Left lung (tissue), 10 donors: ENCODE results near the gene TMEM141. TPM values are rescaled to one million over a fixed set of nuclear protein-coding genes. Genes with fewer than 3 reads are reported as not detected.
"Not testable (repeated sequence)": the region's sequence is repeated elsewhere in the genome, so short reads cannot be mapped to it uniquely, and the experiment has no call there.

Experiments
- ATAC-seq: fragments of 200-7000 bp; cut with Tn5 transposase; one replicate; pipeline ENCODE4 v1.9.1; 2020; ENCODE audit warnings: moderate library complexity
- DNase-seq, 4 donors: peaks; one replicate each; pipeline ENCODE4 v3.0.0-alpha.2; 2013 to 2020
- H3K27ac ChIP-seq, 2 donors: fragments of 200-600 bp; sonication (generic) in 1 of 2; one replicate each; pipeline versions ENCODE4 v1.5.0 to v1.8.0; 2020 to 2021
- H3K27me3 ChIP-seq, 2 donors: fragments of 200-600 bp; sonication (generic) in 1 of 2; one replicate each; pipeline versions ENCODE4 v1.5.0 to v1.8.0; 2020 to 2021
- H3K36me3 ChIP-seq, 2 donors: fragments of 200-600 bp; sonication (generic) in 1 of 2; one replicate each; pipeline versions ENCODE4 v1.5.0 to v1.8.0; 2020 to 2021
- H3K4me1 ChIP-seq, 2 donors: fragments of 200-600 bp; one replicate each; pipeline ENCODE4 v1.8.0; 2021
- H3K4me3 ChIP-seq, 2 donors: fragments of 200-600 bp; sonication (generic) in 1 of 2; one replicate each; pipeline versions ENCODE4 v1.5.0 to v1.8.0; 2020 to 2021; ENCODE audit warnings: mild to moderate bottlenecking in 1 of 2
- H3K9me3 ChIP-seq, 2 donors: fragments of 200-600 bp; sonication (generic) in 1 of 2; one replicate each; pipeline versions ENCODE4 v1.5.0 to v1.8.0; 2020 to 2021
- CTCF ChIP-seq, 2 donors: fragments of 200-600 bp; sonication (generic) in 1 of 2; IDR thresholded peaks; one replicate each; pipeline versions ENCODE4 v1.5.0 to v1.8.0; 2021; ENCODE audit warnings: antibody characterized with exemption in 2 of 2
- intact Hi-C, 2 donors: fragments of 100-400 bp; cut with DNase I; formaldehyde crosslinking; loops; one replicate each; pipeline versions ENCODE4 v1.11.2 to v1.14.2; 2022
- polyA plus RNA-seq, 6 donors: library from polyadenylated mRNA; unstranded; fragments of 120-200 nt; gene quantifications; one replicate each; pipeline ENCODE4 v1.2.1, GENCODE V29; 2013; ENCODE audit not compliant: insufficient read length in 6 of 6
- total RNA-seq, 2 donors: library from RNA; stranded (reverse); fragmentation: NEBNext Ultra II Directional; extraction: Animal tissue kit (Norgen Biotek cat#: 25700); gene quantifications; one replicate each; pipeline ENCODE4 v1.2.1, GENCODE V29; 2021
- donor health status: DM: no; HTN: yes; CAD: no.
- donor health status: DM: no; HTN: no; CAD: no.

Gene TMEM141
- total and polyA plus RNA-seq, 8 donors = 49.3 to 76.6 (median 54.5) TPM

- peaks cover 0 to 19% of the 10 kb centered on the region in 2 donors for H3K36me3 ChIP-seq
- H3K27me3 ChIP-seq = peaks cover 19 to 58% of the 10 kb centered on the region in 2 donors
- peaks cover 25 to 62% of the 10 kb centered on the region in 2 donors for H3K4me1 ChIP-seq
- DNase-seq = peak in 1 of 4 donors; percentile 32
- intact Hi-C loops = no loop called here
- H3K9me3 ChIP-seq = no peaks in the 10 kb centered on the region
- no peak for TF ChIP-seq CTCF (IDR thresholded peaks at IDR 0.05)
- H3K27ac ChIP-seq = no peak within 1 kb of the TSS
- ATAC-seq = no peak
- no peak within 1 kb of the TSS for H3K4me3 ChIP-seq
Measured at GRCh38 chr9:136796238-136796774, 5.2 kb downstream of the TMEM141 start, which contains the start of gene CCDC183. CCDC183 (plus strand) TSS chr9:136796338; CDS start chr9:136796398, 60 bp downstream.

GRCh38 chr9:136796775-136797347, 5.7 kb downstream of the TMEM141 start:
- H3K27ac ChIP-seq, ATAC-seq, intact Hi-C loops: not testable (repeated sequence)

GRCh38 chr9:136798708-136799078, 7.5 kb downstream of the TMEM141 start:
- Histone ChIP-seq H3K4me1 (peaks cover 17 to 45% of the 10 kb centered on the region in 2 donors), H3K27me3 (peaks cover 26 to 72% of the 10 kb centered on the region in 2 donors), H3K4me3 (no peak overlapping the region), H3K27ac (no peak overlapping the region), H3K9me3 (no peaks in the 10 kb centered on the region), H3K36me3 (peaks cover 0 to 5% of the 10 kb centered on the region in 2 donors)
- ATAC-seq (no peak), DNase-seq (peak in 1 of 4 donors; percentile 54)
- no peak for TF ChIP-seq CTCF (IDR thresholded peaks at IDR 0.05)
- intact Hi-C loops = no loop called here

More at GRCh38 chr9:136796775-136797347, 5.7 kb downstream of the TMEM141 start:
- Histone ChIP-seq H3K27me3 (peaks cover 24 to 64% of the 10 kb centered on the region in 2 donors), H3K4me1 (peaks cover 23 to 61% of the 10 kb centered on the region in 2 donors), H3K36me3 (peaks cover 0 to 19% of the 10 kb centered on the region in 2 donors)
- not testable (repeated sequence) for H3K9me3 ChIP-seq, H3K4me3 ChIP-seq, DNase-seq

- Histone ChIP-seq H3K27ac (no peak overlapping the region), H3K36me3 (no peaks in the 10 kb centered on the region), H3K4me1 (peaks cover 17 to 45% of the 10 kb centered on the region in 2 donors), H3K9me3 (no peaks in the 10 kb centered on the region), H3K4me3 (peak overlapping the region; percentile 10 to 36), H3K27me3 (peaks cover 26 to 72% of the 10 kb centered on the region in 2 donors)
- intact Hi-C loops = no loop called here
- DNase-seq (peak in 3 of 4 donors; percentile 60 to 87 (median 62)), ATAC-seq (peak; percentile 54)
- TF ChIP-seq CTCF (IDR thresholded peaks at IDR 0.05) = no peak
Measured at GRCh38 chr9:136799079-136799853, 8.1 kb downstream of the TMEM141 start.

GRCh38 chr9:136799854-136800657, 8.9 kb downstream of the TMEM141 start:
- DNase-seq (peak in 3 of 4 donors; percentile 86 to 94 (median 86)), ATAC-seq (peak; percentile 85)
- Histone ChIP-seq H3K4me3 (peak overlapping the region; percentile 10 to 36), H3K9me3 (no peaks in the 10 kb centered on the region), H3K36me3 (no peaks in the 10 kb centered on the region), H3K27me3 (peaks cover 26 to 72% of the 10 kb centered on the region in 2 donors), H3K27ac (no peak overlapping the region), H3K4me1 (peaks cover 17 to 40% of the 10 kb centered on the region in 2 donors)
- intact Hi-C loops = no loop called here
- TF ChIP-seq CTCF (IDR thresholded peaks at IDR 0.05) = no peak
